ENCODE measurements around the gene VWCE. TPM values are rescaled to one million over a fixed set of nuclear protein-coding genes. Genes with fewer than 3 reads are reported as not detected.

VWCE gene
- total RNA-seq, 1 experiment from 2014 or later: 20.6 TPM

- H4K8ac ChIP-seq (replicated peaks; ENCODE audit: insufficient read length, low read depth, low read length): no peak overlapping the region
- DNase-seq: no peak
- H2AK5ac ChIP-seq (ENCODE audit: insufficient read length, low read length): no peak overlapping the region
- H3K4ac ChIP-seq (ENCODE audit: low read depth, low read length): no peak overlapping the region
- H3K36me3 Mint-ChIP-seq (ENCODE audit: insufficient read depth in 1 of 3, low read depth in 3 of 3): peaks cover 5 to 52% (median 41%) of the 10 kb centered on the region in 3 experiments
- H3K4me2 ChIP-seq (ENCODE audit: insufficient read depth, insufficient read length, low read length): no peak overlapping the region
- no peak overlapping the region for H3K9ac ChIP-seq (ENCODE audit: extremely low read depth, insufficient read length, low read length)
- no peak overlapping the region for H3K56ac ChIP-seq (ENCODE audit: insufficient read length, low read depth, low read length)
- H2BK5ac ChIP-seq (ENCODE audit: insufficient read length, low read length): no peak overlapping the region
- no peaks in the 10 kb centered on the region for H3K79me2 ChIP-seq (ENCODE audit: insufficient read depth, low read length)
- H3K9me3 ChIP-seq (ENCODE audit: control insufficient read depth, low read depth, low read length): no peaks in the 10 kb centered on the region
- H4K5ac ChIP-seq (ENCODE audit: insufficient read length, low read depth, low read length): no peak overlapping the region
- H3K14ac ChIP-seq (ENCODE audit: insufficient read depth, low read length): no peak overlapping the region
- no peak overlapping the region for H3T11ph ChIP-seq (ENCODE audit: low read length)
- no peaks in the 10 kb centered on the region for H3K23me2 ChIP-seq (ENCODE audit: insufficient read length, low read depth, low read length, poor library complexity, severe bottlenecking)
- H3K27me3 Mint-ChIP-seq (ENCODE audit: low read depth): no peaks in the 10 kb centered on the region
- no CpG with 5 or more reads among the region's 20 CpGs for WGBS (ENCODE audit: extremely low coverage, insufficient read length, low lambda C conversion rate)
- TF ChIP-seq, protein P1, sequence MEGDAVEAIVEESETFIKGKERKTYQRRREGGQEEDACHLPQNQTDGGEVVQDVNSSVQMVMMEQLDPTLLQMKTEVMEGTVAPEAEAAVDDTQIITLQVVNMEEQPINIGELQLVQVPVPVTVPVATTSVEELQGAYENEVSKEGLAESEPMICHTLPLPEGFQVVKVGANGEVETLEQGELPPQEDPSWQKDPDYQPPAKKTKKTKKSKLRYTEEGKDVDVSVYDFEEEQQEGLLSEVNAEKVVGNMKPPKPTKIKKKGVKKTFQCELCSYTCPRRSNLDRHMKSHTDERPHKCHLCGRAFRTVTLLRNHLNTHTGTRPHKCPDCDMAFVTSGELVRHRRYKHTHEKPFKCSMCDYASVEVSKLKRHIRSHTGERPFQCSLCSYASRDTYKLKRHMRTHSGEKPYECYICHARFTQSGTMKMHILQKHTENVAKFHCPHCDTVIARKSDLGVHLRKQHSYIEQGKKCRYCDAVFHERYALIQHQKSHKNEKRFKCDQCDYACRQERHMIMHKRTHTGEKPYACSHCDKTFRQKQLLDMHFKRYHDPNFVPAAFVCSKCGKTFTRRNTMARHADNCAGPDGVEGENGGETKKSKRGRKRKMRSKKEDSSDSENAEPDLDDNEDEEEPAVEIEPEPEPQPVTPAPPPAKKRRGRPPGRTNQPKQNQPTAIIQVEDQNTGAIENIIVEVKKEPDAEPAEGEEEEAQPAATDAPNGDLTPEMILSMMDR (conservative IDR thresholded peaks at IDR 0.05): no peak
- no peaks in the 10 kb centered on the region; a peak in 1 of 5 replicates for H3K9me3 Mint-ChIP-seq
- H3K79me1 ChIP-seq (ENCODE audit: insufficient read depth, low read depth, low read length, poor library complexity, severe bottlenecking): no peaks in the 10 kb centered on the region
- no peak overlapping the region for H2BK20ac ChIP-seq (ENCODE audit: low read depth, low read length, poor library complexity, severe bottlenecking)
- H4K91ac ChIP-seq (ENCODE audit: insufficient read length, low read depth, low read length): no peak overlapping the region
- H3K4me1 ChIP-seq (ENCODE audit: insufficient read depth, low read length): no peaks in the 10 kb centered on the region
- H2BK120ac ChIP-seq (ENCODE audit: low read depth, low read length, poor library complexity, severe bottlenecking): no peak overlapping the region
- no peak overlapping the region for H3K27ac Mint-ChIP-seq
- H4K20me1 ChIP-seq (ENCODE audit: control insufficient read depth, insufficient read depth, insufficient read length): no peaks in the 10 kb centered on the region
- H2BK12ac ChIP-seq (ENCODE audit: insufficient read length, low read depth, low read length): no peak overlapping the region
- H3K23ac ChIP-seq (ENCODE audit: insufficient read length, low read depth, low read length): no peak overlapping the region
- H3K27me3 ChIP-seq (ENCODE audit: insufficient read depth, low read length): no peaks in the 10 kb centered on the region
- no peak overlapping the region for H3K4me3 Mint-ChIP-seq
- no peak overlapping the region for H3K27ac ChIP-seq (ENCODE audit: insufficient read length, low read depth, low read length)
- H3K18ac ChIP-seq (ENCODE audit: insufficient read length, low read depth, low read length): no peak overlapping the region
- no peaks in the 10 kb centered on the region for H3K4me1 Mint-ChIP-seq
- no peak overlapping the region for H2AFZ ChIP-seq (ENCODE audit: low read length)
- no peak overlapping the region for H2BK15ac ChIP-seq (ENCODE audit: low read depth, low read length)
Observed at GRCh38 chr11:61342207-61342803, 47.2 kb upstream of the VWCE start.

Measured in H9 (cell line).